Heart left ventricle (tissue), 13 donors: Measurements from ENCODE around the gene AIG1.

Experiments
- POLR2A ChIP-seq, 2 donors: fragments of 450-650 bp; IDR thresholded peaks; one replicate each; pipeline ENCODE4 v1.6.1; 2017; ENCODE audit warnings: antibody characterized with exemption in 2 of 2, mild to moderate bottlenecking in 2 of 2, moderate library complexity in 2 of 2
- TF ChIP-seq, protein P1 (sequence below), 12 donors: fragments of 200-600 bp; sonication (generic) in 4 of 12; IDR thresholded peaks; one replicate each; pipeline versions ENCODE4 v1.5.0 to v1.8.0; 2018 to 2022; ENCODE audit warnings: antibody characterized with exemption in 12 of 12, mild to moderate bottlenecking in 5 of 12
- donor health status: ischemic (EF 13 %, LVEDD 7.1; RV severe dilation, severe dysfunction).
- donor health status: DM: no; HTN: yes; CAD: no.
- donor health status: DM: no; HTN: no; CAD: no.
- donor health status: ischemic (EF 25% LVEDD 6.9; RV normal size, moderate dysfunction).
- donor health status: ischemic (EF 25% LVEDD 5.7; RV mildly dilated, moderate dysfunction).
- donor health status: ischemic (EF 35%, LVEDD 5.7; RV mildly dilated, moderate dysfunction).
- donor health status: nonischemic (EF 11% LVEDD 7.7; RV severe dilation, severe dysfunction).
- donor health status: DM: yes; HTN: yes; CAD: no.
- donor health status: PGD.
- donor health status: ischemic (EF 29% LVEDD 5.4; RV normal size, mild dysfunction).
- donor health status: nonischemic (EF 23%, LVEDD 6.1; RV moderate dilation, normal function).

DNA sequence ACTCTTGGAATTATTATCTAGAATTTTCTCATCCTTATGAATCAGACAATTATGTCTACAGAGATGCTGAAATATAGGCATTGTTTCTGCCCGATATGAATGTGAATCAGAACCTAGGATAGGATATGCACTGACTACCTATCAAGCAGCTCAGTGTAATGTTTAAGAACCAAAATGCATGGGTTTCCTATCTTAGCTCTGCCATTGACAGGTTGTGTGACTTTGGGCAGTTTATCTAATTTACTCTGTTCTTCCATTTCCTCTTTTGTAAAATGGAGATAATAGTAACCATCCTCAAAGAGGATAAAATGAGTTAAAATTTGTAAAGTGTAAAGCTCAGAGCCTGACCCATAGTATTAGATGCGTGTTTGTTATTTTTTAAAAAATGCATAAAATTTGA, 10.2 kb upstream of the AIG1 start:
- TF ChIP-seq, protein P1, sequence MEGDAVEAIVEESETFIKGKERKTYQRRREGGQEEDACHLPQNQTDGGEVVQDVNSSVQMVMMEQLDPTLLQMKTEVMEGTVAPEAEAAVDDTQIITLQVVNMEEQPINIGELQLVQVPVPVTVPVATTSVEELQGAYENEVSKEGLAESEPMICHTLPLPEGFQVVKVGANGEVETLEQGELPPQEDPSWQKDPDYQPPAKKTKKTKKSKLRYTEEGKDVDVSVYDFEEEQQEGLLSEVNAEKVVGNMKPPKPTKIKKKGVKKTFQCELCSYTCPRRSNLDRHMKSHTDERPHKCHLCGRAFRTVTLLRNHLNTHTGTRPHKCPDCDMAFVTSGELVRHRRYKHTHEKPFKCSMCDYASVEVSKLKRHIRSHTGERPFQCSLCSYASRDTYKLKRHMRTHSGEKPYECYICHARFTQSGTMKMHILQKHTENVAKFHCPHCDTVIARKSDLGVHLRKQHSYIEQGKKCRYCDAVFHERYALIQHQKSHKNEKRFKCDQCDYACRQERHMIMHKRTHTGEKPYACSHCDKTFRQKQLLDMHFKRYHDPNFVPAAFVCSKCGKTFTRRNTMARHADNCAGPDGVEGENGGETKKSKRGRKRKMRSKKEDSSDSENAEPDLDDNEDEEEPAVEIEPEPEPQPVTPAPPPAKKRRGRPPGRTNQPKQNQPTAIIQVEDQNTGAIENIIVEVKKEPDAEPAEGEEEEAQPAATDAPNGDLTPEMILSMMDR (IDR thresholded peaks at IDR 0.05) = no peak
- no peak for TF ChIP-seq POLR2A (IDR thresholded peaks at IDR 0.05)
